Subcutaneous abdominal adipose tissue (tissue), 5 donors: ENCODE measurements around the gene CHMP4A.
A peak's percentile ranks its signal among the peaks of the same experiment; 100 is the strongest.

Experiments used
- H3K27ac ChIP-seq: one replicate; pipeline ENCODE4 v1.7.0; 2013; ENCODE audit warnings: low read depth, mild to moderate bottlenecking, inconsistent platforms, low read length, moderate library complexity
- H3K27me3 ChIP-seq, 5 donors: one replicate each; pipeline ENCODE4 v1.7.0; 2013; ENCODE audit warnings: low read length in 5 of 5, inconsistent platforms in 1 of 5; ENCODE audit not compliant: control insufficient read depth in 5 of 5, insufficient read depth in 4 of 5
- H3K36me3 ChIP-seq, 5 donors: one replicate each; pipeline ENCODE4 v1.7.0; 2013; ENCODE audit warnings: low read length in 5 of 5; ENCODE audit not compliant: control insufficient read depth in 5 of 5, insufficient read depth in 5 of 5
- H3K4me1 ChIP-seq, 5 donors: one replicate each; pipeline ENCODE4 v1.7.0; 2013; ENCODE audit warnings: low read length in 5 of 5, mild to moderate bottlenecking in 3 of 5, moderate library complexity in 1 of 5; ENCODE audit not compliant: control insufficient read depth in 5 of 5, insufficient read depth in 5 of 5
- H3K4me3 ChIP-seq, 5 donors: one replicate each; pipeline ENCODE4 v1.7.0; 2013; ENCODE audit warnings: low read length in 5 of 5, low read depth in 1 of 5
- H3K9ac ChIP-seq, 5 donors: one replicate each; pipeline ENCODE4 v1.7.0; 2013; ENCODE audit warnings: low read length in 5 of 5, mild to moderate bottlenecking in 4 of 5, moderate library complexity in 3 of 5
- H3K9me3 ChIP-seq, 5 donors: one replicate each; pipeline ENCODE4 v1.7.0; 2013; ENCODE audit warnings: low read length in 5 of 5; ENCODE audit not compliant: control insufficient read depth in 5 of 5
- donor health status: healthy.
- donor health status: healthy.
- donor health status: healthy.
- donor health status: healthy.
- donor health status: healthy.

CHMP4A gene

DNA sequence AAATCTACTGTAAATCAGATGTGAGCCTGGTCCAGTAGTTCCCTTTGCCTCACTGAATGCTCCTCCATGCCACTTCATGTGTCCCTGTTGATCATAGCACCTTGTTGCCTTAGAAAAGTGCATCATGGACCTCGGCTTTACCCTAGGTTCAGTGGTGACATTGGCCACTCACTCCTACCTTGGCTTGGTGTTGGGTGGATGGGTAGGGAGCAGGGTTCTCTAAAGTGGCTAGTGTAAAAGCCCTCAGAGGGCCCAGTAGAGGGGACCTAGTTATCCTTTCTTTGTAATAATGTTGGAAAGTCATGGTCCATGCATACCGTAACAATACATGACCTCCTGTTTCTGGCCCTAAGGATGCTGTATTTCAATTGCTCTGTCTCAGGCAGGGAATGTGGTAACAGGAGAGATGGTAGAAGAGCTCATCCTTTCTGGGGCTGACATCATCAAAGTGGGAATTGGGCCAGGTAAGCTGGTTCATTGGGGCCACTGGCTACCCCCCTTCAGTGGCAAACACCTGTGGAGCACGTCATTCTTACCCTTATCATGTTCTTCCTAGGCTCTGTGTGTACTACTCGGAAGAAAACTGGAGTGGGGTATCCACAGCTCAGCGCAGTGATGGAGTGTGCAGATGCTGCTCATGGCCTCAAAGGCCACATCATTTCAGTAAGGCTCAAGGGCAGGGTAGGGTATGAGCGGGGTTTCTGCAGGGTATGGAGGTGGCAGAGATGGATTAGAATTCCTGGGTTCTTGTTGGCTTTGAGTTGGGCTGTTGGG lies 23.6 kb upstream of the CHMP4A start:
- H3K4me3 ChIP-seq = no peak overlapping the region
- H3K4me1 ChIP-seq = peaks cover 5 to 56% (median 44%) of the 10 kb centered on the region in 5 donors

DNA sequence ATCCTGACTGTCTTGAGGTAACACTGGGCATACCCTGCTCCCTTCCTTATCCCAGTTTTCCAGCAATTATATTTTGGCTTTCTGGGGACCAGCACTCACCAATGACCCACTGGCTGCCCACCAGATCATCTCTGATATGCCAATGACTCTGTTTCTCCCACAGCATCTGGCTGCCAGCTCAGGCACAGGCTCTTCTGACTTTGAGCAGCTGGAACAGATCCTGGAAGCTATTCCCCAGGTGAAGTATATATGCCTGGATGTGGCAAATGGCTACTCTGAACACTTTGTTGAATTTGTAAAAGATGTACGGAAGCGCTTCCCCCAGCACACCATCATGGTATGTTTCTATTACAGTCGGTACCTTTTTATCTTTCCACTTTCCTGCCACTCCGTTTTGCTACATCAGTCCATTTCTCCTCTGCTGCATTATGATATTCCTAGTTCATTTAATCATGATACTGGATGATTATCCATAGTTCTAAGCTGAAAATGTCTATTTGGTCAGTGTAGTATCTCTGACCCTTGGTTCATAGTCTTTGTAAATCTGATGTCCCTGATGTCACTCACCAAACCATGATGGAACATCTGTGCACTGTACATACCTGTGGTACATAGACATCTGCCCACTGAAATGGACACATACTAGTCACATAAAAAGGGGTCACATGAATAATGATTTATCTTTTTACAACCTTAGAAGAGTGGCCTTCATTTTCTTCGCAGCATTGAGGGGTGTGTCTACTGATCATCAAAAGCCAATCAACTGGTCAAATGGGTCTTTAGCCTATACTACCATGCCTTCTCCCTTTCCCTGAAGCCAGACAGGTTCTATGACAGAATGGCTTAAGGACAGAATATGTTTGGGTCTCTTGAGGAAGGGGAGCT lies 22.8 kb upstream of the CHMP4A start:
- Histone ChIP-seq H3K9ac (peak overlapping the region in 1 of 5 donors; percentile 39), H3K36me3 (peaks cover 25 to 68% (median 59%) of the 10 kb centered on the region in 5 donors), H3K4me1 (peaks cover 8 to 56% (median 44%) of the 10 kb centered on the region in 5 donors), H3K27ac (no peak overlapping the region), H3K4me3 (no peak overlapping the region), H3K27me3 (no peaks in the 10 kb centered on the region), H3K9me3 (no peaks in the 10 kb centered on the region)

More for the DNA sequence above, 23.6 kb upstream of the CHMP4A start:
- no peak overlapping the region for H3K27ac ChIP-seq
- peaks cover 25 to 70% (median 60%) of the 10 kb centered on the region in 5 donors for H3K36me3 ChIP-seq
- H3K9ac ChIP-seq = peak overlapping the region in 1 of 5 donors; percentile 39
- no peaks in the 10 kb centered on the region for H3K9me3 ChIP-seq
- H3K27me3 ChIP-seq = no peaks in the 10 kb centered on the region

DNA sequence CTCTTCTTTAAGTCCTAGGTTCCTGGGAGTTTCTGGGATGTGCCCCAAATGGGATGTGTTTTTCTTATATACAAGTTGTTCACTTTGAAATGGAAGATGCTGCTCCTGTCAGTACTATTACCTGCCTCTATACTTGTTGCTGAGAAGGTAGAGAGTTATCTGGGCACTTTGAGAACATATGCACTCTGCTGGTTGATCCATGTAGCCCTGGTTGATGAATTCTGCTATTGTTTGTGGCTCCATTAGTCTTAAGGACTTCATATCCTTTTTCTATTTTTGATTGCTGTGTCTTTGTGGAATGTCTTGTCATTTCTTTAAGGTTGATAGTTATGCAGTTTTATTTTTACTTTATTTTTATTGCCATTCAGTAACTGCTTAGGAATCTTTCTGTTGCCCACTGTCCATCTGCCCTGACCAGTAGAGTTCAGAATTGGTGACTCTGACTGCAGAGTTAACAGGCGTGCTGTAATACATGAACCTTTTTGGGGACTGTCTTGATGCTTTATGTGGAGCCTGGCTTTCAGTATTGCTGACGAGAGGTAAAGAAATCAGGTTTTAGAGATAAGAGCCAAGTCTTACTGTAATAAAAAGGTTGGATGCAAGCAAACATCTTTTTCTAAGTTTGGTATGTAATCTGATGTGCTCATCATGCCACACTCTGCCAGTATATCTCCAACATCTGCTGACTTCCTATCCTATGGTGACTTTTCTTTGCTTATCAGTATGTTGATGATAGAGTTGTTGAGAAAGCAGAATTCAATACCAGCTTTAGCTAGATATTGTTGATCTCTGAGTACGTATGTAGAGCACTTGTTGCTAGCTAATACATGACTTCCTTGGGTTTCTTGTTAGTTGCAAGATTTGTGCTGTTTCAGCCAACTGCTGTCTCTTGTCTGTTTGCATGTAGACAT lies 21.1 kb upstream of the CHMP4A start:
- Histone ChIP-seq H3K9ac (no peak overlapping the region), H3K27ac (peak overlapping the region; percentile 97), H3K4me1 (peaks cover 8 to 44% (median 32%) of the 10 kb centered on the region in 5 donors), H3K27me3 (no peaks in the 10 kb centered on the region), H3K36me3 (peaks cover 19 to 51% (median 42%) of the 10 kb centered on the region in 5 donors), H3K4me3 (no peak overlapping the region), H3K9me3 (no peaks in the 10 kb centered on the region)

DNA sequence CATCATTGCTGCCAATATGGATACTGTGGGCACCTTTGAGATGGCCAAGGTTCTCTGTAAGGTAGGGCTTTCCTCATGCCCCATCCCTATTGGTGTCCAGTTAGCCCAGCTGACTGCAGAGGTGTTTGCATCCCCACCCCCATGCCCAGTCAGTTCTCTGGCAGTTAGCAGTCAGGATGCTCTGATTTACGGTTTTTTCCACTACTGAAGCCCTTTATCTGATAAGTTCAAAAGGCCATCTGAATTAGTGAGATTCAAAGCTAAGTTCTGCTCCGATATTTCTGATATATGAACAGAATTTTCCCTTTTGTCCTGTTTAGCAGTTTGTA lies 20.2 kb upstream of the CHMP4A start:
- H3K27me3 ChIP-seq = no peaks in the 10 kb centered on the region
- H3K9ac ChIP-seq = peak overlapping the region; percentile 23 to 96 (median 81)
- peaks cover 17 to 43% (median 33%) of the 10 kb centered on the region in 5 donors for H3K36me3 ChIP-seq
- peak overlapping the region; percentile 97 for H3K27ac ChIP-seq
- peak overlapping the region; percentile 93 to 98 (median 96) for H3K4me3 ChIP-seq
- H3K9me3 ChIP-seq = no peaks in the 10 kb centered on the region
- H3K4me1 ChIP-seq = peaks cover 8 to 37% (median 29%) of the 10 kb centered on the region in 5 donors

DNA sequence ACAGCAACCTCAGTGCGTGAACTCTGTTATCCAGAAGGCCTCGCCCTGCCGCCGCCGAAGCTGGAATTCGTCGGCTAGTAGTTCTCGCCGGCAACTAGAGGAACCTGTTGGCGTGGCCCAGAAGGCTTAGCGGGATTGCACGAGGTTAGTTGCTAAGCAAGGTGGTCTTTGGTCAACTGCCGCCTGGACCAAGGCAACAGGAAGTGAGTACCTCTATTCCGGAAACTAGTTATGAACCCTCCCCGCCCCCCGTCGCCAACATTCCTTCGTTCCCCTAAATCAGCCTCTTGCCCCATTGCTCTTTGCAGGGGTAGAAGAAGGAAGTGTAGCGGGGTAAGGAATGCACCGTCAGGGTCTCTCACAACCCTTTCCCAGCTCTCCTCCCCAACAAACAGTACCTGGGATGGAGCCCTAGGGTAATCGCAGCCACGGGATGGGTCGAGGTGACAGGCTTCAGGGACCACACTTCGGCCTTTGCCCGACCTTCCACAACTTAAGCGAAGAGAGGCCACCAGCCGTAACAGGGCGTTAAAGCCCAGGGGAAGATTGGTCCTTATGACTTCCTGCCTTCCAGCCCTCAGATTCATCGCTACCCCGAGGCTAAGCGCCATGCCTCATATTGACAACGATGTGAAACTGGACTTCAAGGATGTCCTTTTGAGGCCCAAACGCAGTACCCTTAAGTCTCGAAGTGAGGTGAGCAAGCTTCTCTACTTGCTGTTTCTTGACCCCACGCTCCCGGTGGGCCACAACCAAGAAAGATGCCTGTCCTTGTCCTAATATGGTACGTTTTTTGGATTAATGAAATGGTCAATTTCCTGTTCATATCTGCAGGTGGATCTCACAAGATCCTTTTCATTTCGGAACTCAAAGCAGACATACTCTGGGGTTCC lies 19.6 kb upstream of the CHMP4A start, which contains the start of gene GMPR2:
Gene GMPR2 (plus strand): TSS at position 285 of the 893 bp plus-strand sequence. CDS start 325 bp downstream, at position 610.
- Histone ChIP-seq H3K9me3 (no peaks in the 10 kb centered on the region), H3K9ac (peak within 1 kb of the TSS; percentile 78 to 96 (median 84)), H3K4me3 (peak within 1 kb of the TSS; percentile 93 to 98 (median 96)), H3K27ac (peak within 1 kb of the TSS; percentile 97), H3K27me3 (no peaks in the 10 kb centered on the region), H3K4me1 (peaks cover 8 to 36% (median 29%) of the 10 kb centered on the region in 5 donors), H3K36me3 (peaks cover 17 to 40% (median 27%) of the 10 kb centered on the region in 5 donors)

DNA sequence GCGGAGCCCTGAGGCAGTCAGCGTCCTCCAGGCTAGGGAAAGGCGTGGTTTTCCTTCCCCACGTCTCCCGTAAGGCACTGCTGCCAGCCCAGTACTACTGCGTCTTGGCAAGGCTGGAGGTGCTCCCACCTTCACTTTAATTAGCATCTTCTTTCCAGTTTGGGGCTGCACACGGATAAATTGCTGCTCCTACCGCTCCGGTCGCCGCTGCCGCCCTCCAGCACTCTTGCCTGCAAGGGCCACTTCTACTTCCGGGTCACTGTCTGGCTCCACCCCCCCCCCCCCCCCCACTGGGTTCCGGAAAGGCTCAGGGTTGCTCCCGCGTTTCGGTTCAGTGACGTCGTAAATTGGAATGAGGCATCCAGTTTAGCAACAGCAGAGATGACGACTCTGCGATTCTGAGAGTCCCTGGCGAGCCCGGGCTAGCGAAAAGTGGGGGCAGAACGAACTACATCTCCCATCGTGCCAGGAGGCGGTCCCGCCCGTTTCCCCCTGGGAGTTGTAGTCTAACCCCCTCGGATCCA lies 18.9 kb upstream of the CHMP4A start, which contains the start of gene NEDD8:
Gene NEDD8 (minus strand): TSS at position 247 of the 524 bp plus-strand sequence. CDS start 100 bp downstream, at position 147.
- Histone ChIP-seq H3K27ac (peak within 1 kb of the TSS; percentile 97), H3K4me1 (peaks cover 8 to 36% (median 29%) of the 10 kb centered on the region in 5 donors), H3K4me3 (peak within 1 kb of the TSS; percentile 93 to 98 (median 96)), H3K27me3 (no peaks in the 10 kb centered on the region), H3K9ac (peak within 1 kb of the TSS; percentile 78 to 96 (median 84)), H3K9me3 (no peaks in the 10 kb centered on the region), H3K36me3 (peaks cover 17 to 37% (median 20%) of the 10 kb centered on the region in 5 donors)

DNA sequence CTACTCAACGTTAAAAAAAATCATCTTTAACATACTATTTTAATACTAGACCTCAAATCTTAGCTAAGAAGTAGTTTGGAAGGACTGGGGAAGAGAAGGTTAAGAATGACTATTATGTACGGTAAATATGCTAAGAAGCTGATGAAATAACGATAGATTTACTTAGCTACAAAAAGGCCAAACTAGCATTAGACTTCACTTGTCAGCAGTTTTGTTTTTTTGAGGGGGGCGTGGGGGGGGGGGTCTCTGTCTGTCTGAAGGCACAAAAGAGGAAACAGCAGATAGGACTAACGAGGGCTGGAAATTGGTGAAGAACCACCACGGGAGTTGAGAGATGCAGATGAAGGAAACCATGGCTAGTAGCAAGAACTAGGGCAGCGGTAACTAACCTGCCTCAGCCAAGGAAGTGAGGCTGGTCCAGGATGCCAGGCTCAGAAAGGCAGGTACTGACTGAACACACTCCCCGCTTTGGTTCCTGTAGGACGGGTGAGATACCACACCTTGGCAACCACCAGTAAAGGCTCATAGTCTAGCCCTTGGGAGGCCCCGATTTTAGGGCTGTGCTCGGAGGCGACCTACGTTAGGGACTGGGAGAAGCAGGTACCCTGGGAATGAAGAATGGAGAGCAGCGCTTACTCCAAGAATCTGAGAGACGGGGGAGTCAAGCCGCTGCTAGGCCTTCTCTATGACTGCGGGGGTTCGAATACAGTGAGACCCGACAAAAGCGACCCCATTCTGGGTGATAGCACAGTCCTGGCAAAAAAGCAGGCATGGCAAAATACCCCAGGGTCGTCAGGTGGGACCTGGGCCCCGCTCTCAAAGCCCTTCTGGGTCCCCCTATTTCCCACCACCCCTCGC lies 18.2 kb upstream of the CHMP4A start:
- Histone ChIP-seq H3K36me3 (peaks cover 11 to 31% (median 16%) of the 10 kb centered on the region in 5 donors), H3K27ac (peak overlapping the region; percentile 97), H3K9me3 (no peaks in the 10 kb centered on the region), H3K4me3 (peak overlapping the region; percentile 93 to 98 (median 96)), H3K9ac (peak overlapping the region; percentile 76 to 96 (median 84)), H3K27me3 (no peaks in the 10 kb centered on the region), H3K4me1 (peaks cover 8 to 36% (median 29%) of the 10 kb centered on the region in 5 donors)

DNA sequence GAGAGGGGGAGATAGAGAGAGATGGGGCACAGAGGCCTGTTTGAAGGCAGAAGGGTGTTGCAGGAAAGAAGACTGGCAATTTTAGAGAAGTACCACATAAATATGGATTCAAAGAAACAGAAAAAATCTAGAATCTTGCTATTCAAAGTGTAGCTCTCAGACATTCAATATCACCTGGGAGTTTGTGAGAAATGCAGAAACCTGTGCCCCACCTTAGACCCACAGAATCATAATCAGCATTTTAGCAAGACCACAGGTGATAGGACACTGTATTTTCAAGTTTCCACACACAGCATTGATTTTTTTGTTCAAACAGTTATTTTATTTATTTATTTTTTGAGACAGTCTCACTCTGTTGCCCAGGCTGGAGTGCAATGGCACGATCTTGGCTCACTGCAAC lies 15.6 kb upstream of the CHMP4A start:
- Histone ChIP-seq H3K27ac (no peak overlapping the region), H3K4me1 (peaks cover 8 to 29% (median 26%) of the 10 kb centered on the region in 5 donors), H3K9me3 (no peaks in the 10 kb centered on the region), H3K27me3 (no peaks in the 10 kb centered on the region), H3K4me3 (no peak overlapping the region), H3K36me3 (peaks cover 0 to 9% (median 2%) of the 10 kb centered on the region in 5 donors), H3K9ac (peak overlapping the region in 1 of 5 donors; percentile 3)
